Esophagus squamous epithelium (tissue), 4 donors: ENCODE results near the gene IKZF2.

Experiments
- CTCF ChIP-seq, 6 experiments: fragments of 450-650 bp in 4 of 6; fragments of 200-600 bp in 2 of 6; sonication (generic) in 2 of 6; IDR thresholded peaks; one replicate each; pipeline ENCODE4 v1.5.1; 2016 to 2019; ENCODE audit warnings: antibody characterized with exemption in 6 of 6, mild to moderate bottlenecking in 4 of 6, moderate library complexity in 4 of 6
- POLR2A ChIP-seq, 4 donors: fragments of 450-650 bp; IDR thresholded peaks; one replicate each; pipeline ENCODE4 v1.6.1; 2017; ENCODE audit warnings: antibody characterized with exemption in 4 of 4, mild to moderate bottlenecking in 4 of 4, moderate library complexity in 3 of 4

- TF ChIP-seq CTCF (IDR thresholded peaks at IDR 0.05) (no peak), POLR2A (IDR thresholded peaks at IDR 0.05) (no peak)
These were observed 36.6 kb upstream of the IKZF2 start for GRCh38 chr2:213187833-213188532.
